HEK293T (cell line): ENCODE data around the gene KIF21A.

ENCODE experiments used
- ARNT ChIP-seq: fragments of 450-650 bp; IDR thresholded peaks from 2 replicates; pipeline ENCODE4 v1.6.1; 2017; ENCODE audit warnings: mild to moderate bottlenecking
- BHLHE40 ChIP-seq: fragments of 450-650 bp; IDR thresholded peaks from 2 replicates; pipeline ENCODE4 v1.6.1; 2016; ENCODE audit warnings: mild to moderate bottlenecking, moderate library complexity, borderline replicate concordance
- CTBP1 ChIP-seq: fragments of 450-650 bp; IDR thresholded peaks from 2 replicates; pipeline ENCODE4 v1.6.1; 2016; ENCODE audit warnings: borderline replicate concordance
- ELF4 ChIP-seq: fragments of 450-650 bp; IDR thresholded peaks from 2 replicates; pipeline ENCODE4 v1.6.1; 2017; ENCODE audit warnings: antibody characterized with exemption
- FOXA1 ChIP-seq: fragments of 450-650 bp; IDR thresholded peaks from 2 replicates; pipeline ENCODE4 v1.6.1; 2016; ENCODE audit warnings: mild to moderate bottlenecking
- FOXK2 ChIP-seq: fragments of 450-650 bp; IDR thresholded peaks from 2 replicates; pipeline ENCODE4 v1.6.1; 2016; ENCODE audit warnings: mild to moderate bottlenecking
- FOXM1 ChIP-seq: fragments of 450-650 bp; IDR thresholded peaks from 2 replicates; pipeline ENCODE4 v1.6.1; 2017; ENCODE audit warnings: mild to moderate bottlenecking, borderline replicate concordance
- LEF1 ChIP-seq: fragments of 450-650 bp; IDR thresholded peaks from 2 replicates; pipeline ENCODE4 v1.6.1; 2017; ENCODE audit warnings: mild to moderate bottlenecking, borderline replicate concordance
- SP1 ChIP-seq: fragments of 450-650 bp; IDR thresholded peaks from 2 replicates; pipeline ENCODE4 v1.6.1; 2017
- SUZ12 ChIP-seq: fragments of 450-650 bp; IDR thresholded peaks from 2 replicates; pipeline ENCODE4 v1.6.1; 2016; ENCODE audit warnings: mild to moderate bottlenecking
- TARDBP ChIP-seq: fragments of 450-650 bp; IDR thresholded peaks from 2 replicates; pipeline ENCODE4 v1.6.1; 2016
- ZNF384 ChIP-seq: fragments of 450-650 bp; IDR thresholded peaks from 2 replicates; pipeline ENCODE4 v1.6.1; 2016
- TF ChIP-seq, protein P1 (sequence below): fragments of 450-650 bp; IDR thresholded peaks from 2 replicates; pipeline ENCODE4 v1.6.1; 2016

DNA sequence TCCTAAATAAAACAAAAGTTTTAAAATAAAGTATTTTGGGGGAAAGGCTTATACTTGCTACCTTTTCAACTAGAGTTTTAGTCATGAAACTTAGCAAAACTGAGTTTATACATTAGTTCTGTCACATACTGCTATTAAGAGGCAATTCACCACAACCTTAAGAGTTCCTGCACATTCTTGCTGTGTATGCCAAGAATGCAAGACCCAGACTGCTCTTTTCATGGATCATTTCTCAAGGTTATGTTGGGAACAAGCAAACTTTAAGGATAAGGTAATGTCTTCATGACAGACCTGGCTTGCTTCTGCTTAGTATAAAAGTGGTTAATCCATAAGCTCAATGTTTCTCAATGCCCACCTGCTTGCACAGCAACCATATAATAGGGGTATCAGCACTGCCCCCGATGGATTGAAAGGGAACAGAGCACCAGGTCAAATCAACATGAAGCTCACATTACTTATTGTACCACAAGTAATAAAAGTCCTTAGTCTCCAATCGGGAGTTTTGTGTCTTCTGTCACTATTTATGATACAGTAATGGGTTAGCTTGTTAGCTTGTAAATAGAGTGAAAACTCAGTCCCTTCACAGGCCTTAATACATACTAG lies 67.6 kb downstream of the KIF21A start:
- TF ChIP-seq FOXM1 (no peak), ARNT (no peak), BHLHE40 (no peak), SP1 (no peak), SUZ12 (no peak), TARDBP (no peak), ELF4 (no peak), ZNF384 (no peak), CTBP1 (no peak), FOXK2 (no peak), FOXA1 (no peak), LEF1 (no peak)
- TF ChIP-seq, protein P1, sequence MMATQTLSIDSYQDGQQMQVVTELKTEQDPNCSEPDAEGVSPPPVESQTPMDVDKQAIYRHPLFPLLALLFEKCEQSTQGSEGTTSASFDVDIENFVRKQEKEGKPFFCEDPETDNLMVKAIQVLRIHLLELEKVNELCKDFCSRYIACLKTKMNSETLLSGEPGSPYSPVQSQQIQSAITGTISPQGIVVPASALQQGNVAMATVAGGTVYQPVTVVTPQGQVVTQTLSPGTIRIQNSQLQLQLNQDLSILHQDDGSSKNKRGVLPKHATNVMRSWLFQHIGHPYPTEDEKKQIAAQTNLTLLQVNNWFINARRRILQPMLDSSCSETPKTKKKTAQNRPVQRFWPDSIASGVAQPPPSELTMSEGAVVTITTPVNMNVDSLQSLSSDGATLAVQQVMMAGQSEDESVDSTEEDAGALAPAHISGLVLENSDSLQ: no peak
